GM18499 (cell line): ENCODE measurements around the gene GIMD1.
"Not testable (repeated sequence)": the region's sequence is repeated elsewhere in the genome, so short reads cannot be mapped to it uniquely, and the experiment has no call there.

Experiments
- ATAC-seq: cut with Tn5 transposase; IDR thresholded peaks from one replicate; pipeline ENCODE4 v1.9.1; 2021; ENCODE audit warnings: moderate number of reproducible peaks; ENCODE audit not compliant: insufficient read depth, unreplicated experiment

Gene GIMD1

DNA sequence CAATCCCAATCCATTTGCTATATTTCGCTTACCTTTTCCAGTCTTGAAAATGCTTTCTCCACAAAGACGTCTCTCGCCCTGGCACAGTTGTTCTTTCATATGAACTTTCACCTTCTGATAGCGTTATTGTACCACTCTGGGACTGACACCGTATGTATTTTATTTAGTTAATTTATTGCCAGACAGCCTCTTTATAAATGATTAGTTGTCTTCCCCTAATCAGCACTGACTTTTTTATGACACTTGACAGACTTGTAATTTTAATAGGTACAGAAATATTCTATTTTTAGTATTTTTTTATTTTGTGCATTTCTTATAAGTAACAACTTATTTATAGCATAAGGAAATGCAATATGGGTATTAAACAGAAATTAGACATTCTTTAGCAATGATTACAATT, at the start of gene GIMD1:
Gene GIMD1, minus strand, starts transcription at position 101 of the 400 bp plus-strand sequence. CDS start 1,343 bp downstream, outside the sequence.
- ATAC-seq = no peak

- ATAC-seq = no peak
These were observed 45.8 kb upstream of the GIMD1 start for GRCh38 chr4:106414366-106414765.

- no peak for ATAC-seq
These were observed 41.6 kb upstream of the GIMD1 start for GRCh38 chr4:106409901-106410889.

DNA sequence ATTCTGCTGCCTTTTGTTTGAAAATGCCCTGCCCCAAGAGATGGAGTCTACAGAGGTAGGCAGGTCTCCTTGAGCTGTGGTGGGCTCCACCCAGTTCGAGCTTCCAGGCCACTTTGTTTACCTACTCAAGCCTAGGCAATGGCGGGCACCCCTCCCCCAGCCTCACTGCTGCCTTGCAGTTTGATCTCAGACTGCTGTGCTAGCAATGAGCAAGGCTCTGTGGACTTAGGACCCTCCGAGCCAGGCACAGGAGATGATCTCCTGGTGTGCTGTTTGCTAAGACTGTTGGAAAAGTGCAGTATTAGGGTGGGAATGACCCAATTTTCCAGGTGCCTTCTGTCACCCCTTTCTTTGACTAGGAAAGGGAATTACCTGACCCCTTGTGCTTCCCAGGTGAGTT, 39.4 kb upstream of the GIMD1 start:
- ATAC-seq = not testable (repeated sequence)

DNA sequence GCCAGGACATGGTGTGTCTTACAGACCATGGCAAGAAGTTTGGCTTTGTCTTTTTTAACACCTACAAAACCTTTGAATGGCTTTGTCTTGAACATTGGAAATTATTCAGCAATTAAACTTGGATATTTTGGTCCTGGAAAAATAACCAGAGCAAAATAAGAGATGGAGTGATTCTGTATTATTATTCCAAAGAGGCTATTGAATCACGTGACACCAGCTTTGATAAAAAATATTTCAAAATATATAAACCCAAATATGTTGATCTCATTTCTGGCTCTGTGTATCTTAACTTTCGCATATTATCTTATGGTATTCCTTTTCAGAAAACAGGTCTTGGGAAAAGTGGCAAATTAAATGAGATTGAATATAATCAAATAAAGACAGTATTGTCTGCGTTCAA, 32.6 kb upstream of the GIMD1 start:
- ATAC-seq = no peak

DNA sequence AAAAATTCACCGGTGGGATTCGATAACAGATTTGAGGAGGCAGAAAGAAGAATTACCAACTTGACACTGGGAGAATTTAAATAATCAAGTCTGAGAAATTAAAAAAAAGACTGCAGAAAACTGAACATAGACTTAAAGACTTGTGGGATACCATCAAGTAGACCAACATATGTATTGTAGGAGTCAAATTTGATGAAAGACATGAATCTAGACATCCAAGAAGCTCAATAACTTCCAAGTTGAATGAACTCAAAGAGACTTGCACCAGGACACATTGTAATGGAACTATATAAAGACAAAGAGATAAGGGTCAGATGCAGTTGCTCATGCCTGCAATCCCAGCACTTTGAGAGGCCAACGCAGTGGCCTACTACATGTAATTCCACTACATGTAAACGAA, 30.3 kb upstream of the GIMD1 start:
- not testable (repeated sequence) for ATAC-seq

- ATAC-seq = no peak
These were observed 27.0 kb upstream of the GIMD1 start for GRCh38 chr4:106395582-106395981.

DNA sequence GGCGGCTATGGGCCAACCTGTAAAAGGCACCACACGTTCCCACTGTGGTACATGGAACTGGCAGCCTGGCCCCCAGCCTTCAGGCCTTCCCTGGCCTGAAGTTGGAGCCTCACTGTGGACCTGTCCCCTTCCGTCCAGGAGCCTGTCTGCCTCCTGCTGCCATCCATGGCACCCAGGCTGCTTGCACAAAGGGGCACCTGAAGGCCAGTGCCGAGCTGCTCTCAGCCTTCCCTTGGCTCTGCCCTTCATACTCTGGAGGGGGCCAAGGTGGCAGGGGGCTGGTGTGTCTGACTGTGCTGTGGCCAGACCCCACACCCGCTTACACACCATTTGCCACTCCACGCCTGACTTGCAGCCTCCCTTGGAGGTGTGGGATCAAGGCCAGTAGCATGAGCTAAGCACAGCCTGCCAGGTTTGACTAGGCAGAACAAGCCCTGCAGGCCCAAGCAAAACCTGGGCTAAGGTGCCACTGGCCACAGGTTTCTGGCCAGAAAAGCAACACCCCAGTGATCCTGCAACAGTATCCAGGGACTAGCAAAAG, 17.3 kb upstream of the GIMD1 start:
- no peak for ATAC-seq

- no peak for ATAC-seq
These were observed 16.3 kb upstream of the GIMD1 start for GRCh38 chr4:106384878-106385277.

- no peak for ATAC-seq
These were observed 11.6 kb upstream of the GIMD1 start for GRCh38 chr4:106380179-106380578.

GRCh38 chr4:106373026-106373425, 4.4 kb upstream of the GIMD1 start:
- no peak for ATAC-seq

GRCh38 chr4:106371161-106371560, 2.6 kb upstream of the GIMD1 start:
- ATAC-seq = no peak

DNA sequence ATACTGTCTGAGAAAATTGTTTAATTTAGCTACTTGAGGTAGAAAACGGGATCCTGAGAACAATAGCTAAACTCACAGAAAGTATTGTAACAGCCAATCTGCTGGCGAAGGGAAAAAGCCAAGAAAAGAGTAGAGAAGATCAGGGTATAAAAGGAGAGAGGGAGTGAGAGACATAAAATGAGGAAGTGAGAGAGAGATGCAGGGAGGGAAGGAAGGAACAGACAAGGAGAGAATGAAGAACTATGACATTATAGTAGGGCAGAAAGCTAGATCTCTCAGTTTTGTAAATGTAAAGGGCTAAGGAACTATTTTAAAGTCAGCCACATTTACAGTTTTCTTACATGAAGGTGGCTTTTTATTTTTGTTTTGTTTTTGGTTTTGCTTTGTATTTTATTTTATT, 1.6 kb upstream of the GIMD1 start:
- ATAC-seq = no peak

DNA sequence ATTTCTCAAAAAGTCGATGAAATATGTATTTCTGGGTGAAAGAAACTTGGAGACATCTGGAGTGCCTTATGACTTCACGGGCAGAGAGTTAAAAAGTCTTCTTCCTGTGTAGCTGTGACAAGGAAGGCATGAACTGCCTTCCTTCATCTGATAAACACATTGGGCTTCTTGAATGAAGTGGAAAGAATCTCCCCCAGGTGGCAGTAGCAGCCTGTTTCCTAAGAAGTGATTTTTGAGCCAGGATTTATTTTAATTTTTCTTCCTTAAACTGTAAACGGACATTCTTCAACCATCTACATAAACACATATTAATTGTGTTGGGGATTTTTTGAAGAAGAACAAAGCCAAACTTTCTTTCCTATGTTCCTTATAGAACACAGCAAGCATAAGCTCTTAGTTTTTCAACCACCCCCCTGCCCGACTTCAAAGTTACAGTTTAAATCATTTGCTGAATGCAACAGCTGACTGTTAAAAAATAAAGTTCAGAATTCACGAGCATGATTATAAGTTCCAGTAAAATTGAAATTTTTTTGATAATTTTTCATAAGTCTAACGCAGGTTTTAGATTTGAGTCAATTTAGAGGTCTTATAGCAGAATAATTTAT, 980 bp upstream of the GIMD1 start:
- no peak for ATAC-seq

GRCh38 chr4:106367072-106367471, 1.5 kb downstream of the GIMD1 start:
- ATAC-seq = no peak

- ATAC-seq = no peak
These were observed 2.6 kb downstream of the GIMD1 start for GRCh38 chr4:106366026-106366425.

DNA sequence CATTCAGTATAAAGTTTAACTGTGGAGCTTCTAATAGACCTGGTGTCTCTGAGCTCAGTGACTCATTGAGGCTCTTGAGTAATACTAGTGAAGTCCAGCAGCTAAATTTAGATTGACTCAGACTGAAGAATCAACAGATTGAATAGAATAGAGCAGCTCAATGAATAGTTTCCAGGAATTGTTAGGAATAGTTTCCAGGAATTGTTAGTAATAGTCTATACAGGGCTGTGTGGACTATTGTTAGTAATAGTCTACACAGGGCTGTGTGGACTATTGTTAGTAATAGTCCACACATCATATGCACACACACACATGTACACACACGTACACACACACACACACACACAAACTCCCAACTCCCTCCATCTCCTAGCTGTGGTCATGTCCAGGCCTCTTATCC, 3.0 kb downstream of the GIMD1 start:
- no peak for ATAC-seq

DNA sequence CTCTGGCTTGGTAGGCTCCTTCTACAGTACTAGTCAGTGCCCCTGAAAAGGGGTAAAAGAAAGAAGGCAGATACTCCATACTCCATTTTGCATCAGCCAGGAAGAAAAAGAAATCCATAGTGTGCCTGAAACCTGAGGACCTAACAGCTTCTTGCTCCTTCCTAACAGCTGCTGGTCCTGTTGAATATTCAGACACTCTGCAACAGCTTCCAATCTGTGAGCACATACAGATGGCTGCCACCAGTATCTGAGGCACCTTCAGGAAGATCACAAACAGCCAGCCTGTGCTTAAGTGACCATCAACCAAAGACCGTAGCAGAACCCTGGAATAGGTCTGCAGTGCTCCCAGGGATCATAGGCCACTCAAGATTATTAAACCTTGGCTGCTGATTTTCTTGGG, 4.3 kb downstream of the GIMD1 start:
- ATAC-seq = no peak

DNA sequence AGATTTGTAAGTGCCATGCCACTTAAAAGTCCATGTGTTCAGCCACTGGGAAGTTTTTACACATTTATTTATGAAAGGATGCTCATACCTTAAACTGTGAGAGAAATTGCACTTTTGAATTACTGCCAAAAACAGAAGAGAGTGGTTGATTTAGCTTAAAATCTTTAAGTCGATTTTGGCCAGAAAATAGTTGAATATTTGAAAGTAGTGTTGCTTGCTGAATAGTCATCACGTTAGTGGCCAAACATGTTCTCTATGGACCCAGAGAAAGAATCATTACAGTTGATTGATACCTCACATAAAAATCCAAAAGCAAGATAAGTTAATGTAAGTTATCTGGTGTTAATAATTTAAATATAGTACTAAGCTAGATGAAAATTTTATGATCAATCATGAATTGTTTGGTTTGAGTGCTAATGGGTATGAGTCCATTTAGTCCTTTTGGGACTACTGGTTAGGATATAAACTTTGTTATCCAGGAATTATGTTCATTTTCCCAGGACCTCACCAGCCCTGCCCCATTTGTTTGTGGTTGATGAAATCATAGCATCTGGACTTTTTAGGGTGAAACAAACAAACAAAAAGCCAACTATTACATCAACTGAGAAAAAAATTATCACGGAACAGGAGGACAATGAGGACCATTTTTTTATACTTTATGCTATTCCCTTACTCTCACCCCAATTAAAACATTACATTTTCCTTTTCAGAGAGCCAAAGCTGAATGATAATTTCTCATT, 6.3 kb downstream of the GIMD1 start:
- ATAC-seq = no peak

DNA sequence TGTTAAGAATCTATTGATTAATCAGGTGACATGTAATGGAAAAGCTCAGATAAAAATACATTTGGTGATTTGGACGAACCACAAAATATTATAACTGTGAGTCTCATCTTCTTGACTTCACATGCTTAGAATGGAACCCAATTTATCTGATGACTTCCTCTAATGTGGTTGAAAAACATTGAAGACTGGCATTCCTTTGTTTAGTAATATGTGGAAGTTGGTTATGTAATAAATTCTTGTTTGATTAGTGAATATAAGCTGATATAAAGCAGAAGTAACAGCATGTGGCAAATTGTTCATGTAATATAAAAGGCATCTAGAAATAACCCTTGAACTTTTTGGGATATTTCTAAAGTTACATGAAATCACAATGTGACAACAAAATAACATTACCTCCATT, 9.7 kb downstream of the GIMD1 start:
- no peak for ATAC-seq

DNA sequence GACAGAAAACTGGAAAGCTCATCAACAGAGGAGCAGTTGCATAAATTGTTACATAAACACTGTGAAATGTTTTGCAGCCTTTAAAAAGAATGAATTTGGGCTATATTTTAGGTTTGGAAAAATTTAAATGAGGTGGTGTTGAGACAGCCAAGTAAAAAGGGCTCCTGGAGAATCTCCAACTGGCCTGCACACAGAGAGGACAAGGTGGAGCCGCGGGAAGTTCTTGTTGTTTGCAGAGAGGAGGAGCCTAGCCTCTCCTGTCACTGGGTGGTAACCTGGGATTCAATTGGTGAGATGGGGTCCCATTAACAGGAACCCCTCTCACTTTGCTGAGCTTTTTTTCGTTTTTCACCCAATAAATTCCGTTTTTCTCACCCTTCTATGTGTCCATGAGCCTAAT, 13.4 kb downstream of the GIMD1 start:
- no peak for ATAC-seq
